ENCODE measurements around the gene R3HDML. TPM values are rescaled to one million over a fixed set of nuclear protein-coding genes. Genes with fewer than 3 reads are reported as not detected.

R3HDML gene
- total and polyA plus RNA-seq, 2 of the 13 experiments (the other 11 are each of a cell fraction or from before 2014, with no cell fraction given): not detected

- TF ChIP-seq, protein P1, sequence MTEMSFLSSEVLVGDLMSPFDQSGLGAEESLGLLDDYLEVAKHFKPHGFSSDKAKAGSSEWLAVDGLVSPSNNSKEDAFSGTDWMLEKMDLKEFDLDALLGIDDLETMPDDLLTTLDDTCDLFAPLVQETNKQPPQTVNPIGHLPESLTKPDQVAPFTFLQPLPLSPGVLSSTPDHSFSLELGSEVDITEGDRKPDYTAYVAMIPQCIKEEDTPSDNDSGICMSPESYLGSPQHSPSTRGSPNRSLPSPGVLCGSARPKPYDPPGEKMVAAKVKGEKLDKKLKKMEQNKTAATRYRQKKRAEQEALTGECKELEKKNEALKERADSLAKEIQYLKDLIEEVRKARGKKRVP (CRISPR knock-in tag; IDR thresholded peaks at IDR 0.05): no peak
- TF ChIP-seq ZNF225 (CRISPR knock-in tag; IDR thresholded peaks at IDR 0.05) (no peak), ESRRA (CRISPR knock-in tag; IDR thresholded peaks at IDR 0.05; ENCODE audit: low read depth) (no peak), ZNF629 (CRISPR knock-in tag; conservative IDR thresholded peaks at IDR 0.05) (peak; percentile 97), HNRNPUL1 (IDR thresholded peaks at IDR 0.05; ENCODE audit: low read depth, low read length) (no peak), FOXJ3 (CRISPR knock-in tag; IDR thresholded peaks at IDR 0.05; ENCODE audit: borderline replicate concordance) (no peak)
Measured at GRCh38 chr20:44389871-44390270, 53.0 kb downstream of the R3HDML start (continued).

- DNase-seq (ENCODE audit: low spot score) (no peak), FAIRE-seq (no peak), ATAC-seq (no peak)
- no TSS peak for BruUV-seq (replicated peaks)
- WGBS (ENCODE audit: low lambda C conversion rate): 99% methylated on average over 5 of the region's 5 CpGs
- peaks cover 18 to 36% of the 10 kb centered on the region in 2 experiments for H3K36me3 ChIP-seq (replicated peaks in 1 of 2; ENCODE audit: control insufficient read depth in 1 of 2, insufficient read depth in 2 of 2, low read length in 2 of 2)
- peaks cover 79% of the 10 kb centered on the region for H3K4me1 ChIP-seq (ENCODE audit: insufficient read depth, low read length)
- 0 out of 2 replicates have a peak, but pooled peaks have one; percentile 14 for TF ChIP-seq RXRA (CRISPR knock-in tag; IDR thresholded peaks at IDR 0.05)
- TF ChIP-seq, protein P2, sequence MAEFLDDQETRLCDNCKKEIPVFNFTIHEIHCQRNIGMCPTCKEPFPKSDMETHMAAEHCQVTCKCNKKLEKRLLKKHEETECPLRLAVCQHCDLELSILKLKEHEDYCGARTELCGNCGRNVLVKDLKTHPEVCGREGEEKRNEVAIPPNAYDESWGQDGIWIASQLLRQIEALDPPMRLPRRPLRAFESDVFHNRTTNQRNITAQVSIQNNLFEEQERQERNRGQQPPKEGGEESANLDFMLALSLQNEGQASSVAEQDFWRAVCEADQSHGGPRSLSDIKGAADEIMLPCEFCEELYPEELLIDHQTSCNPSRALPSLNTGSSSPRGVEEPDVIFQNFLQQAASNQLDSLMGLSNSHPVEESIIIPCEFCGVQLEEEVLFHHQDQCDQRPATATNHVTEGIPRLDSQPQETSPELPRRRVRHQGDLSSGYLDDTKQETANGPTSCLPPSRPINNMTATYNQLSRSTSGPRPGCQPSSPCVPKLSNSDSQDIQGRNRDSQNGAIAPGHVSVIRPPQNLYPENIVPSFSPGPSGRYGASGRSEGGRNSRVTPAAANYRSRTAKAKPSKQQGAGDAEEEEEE (CRISPR knock-in tag; IDR thresholded peaks at IDR 0.05; ENCODE audit: borderline replicate concordance): no peak
- no peak for TF ChIP-seq HDAC2 (CRISPR knock-in tag; IDR thresholded peaks at IDR 0.05)
- intact Hi-C loops (cut with micrococcal nuclease; ENCODE audit: unreplicated experiment) (loop anchor here (5.0 kb wide), 3 partner anchors 33 to 217 kb away; partner anchors contain the start of gene HNF4A), in situ Hi-C loops (cut with HindIII; ENCODE audit: extremely low pct_ligation_motif_present, low pct_unique_long_range_greater_than_20kb) (loop anchor here (5.0 kb wide), 1 partner anchor 72 kb away; no protein-coding TSS in a partner anchor)
- ChIA-PET POLR2A (interaction anchor here (1.0 to 10.8 kb wide), 4 partner anchors 20 to 45 kb away, joined by 4 to 556 read pairs (median 17); no protein-coding TSS in a partner anchor), CTCF (ENCODE audit: low intra/inter-chr PET ratio, low total read pairs) (no interaction called here)
- no peaks in the 10 kb centered on the region for H3K9me3 ChIP-seq (ENCODE audit: low read length)
- H3K27ac ChIP-seq (ENCODE audit: extremely low read length, insufficient read depth, low read length): no peak overlapping the region
- H3K9ac ChIP-seq (ENCODE audit: insufficient read depth, low read depth, low read length): no peak overlapping the region
- no peaks in the 10 kb centered on the region for H3K27me3 ChIP-seq (ENCODE audit: control insufficient read depth in 1 of 2, insufficient read depth in 2 of 2, low read length in 2 of 2)
- peaks cover 73% of the 10 kb centered on the region for H3K79me2 ChIP-seq (ENCODE audit: insufficient read depth, low read length)
- H4K20me1 ChIP-seq (ENCODE audit: insufficient read depth, low read length): no peaks in the 10 kb centered on the region
- no peak overlapping the region for H3K4me2 ChIP-seq (ENCODE audit: low read depth, low read length)
- H2AFZ ChIP-seq (ENCODE audit: low read length): no peak overlapping the region
- no peak overlapping the region for H3K4me3 ChIP-seq (replicated peaks in 1 of 3; ENCODE audit: insufficient read depth in 1 of 3, low read depth in 2 of 3, low read length in 3 of 3)
Measured at GRCh38 chr20:44390280-44390679, 53.4 kb downstream of the R3HDML start.

Measured in HepG2 (cell line).